ENCODE results near the gene NFU1.

NFU1 gene

GRCh38 chr2:69436938-69437750 lies at the start of gene NFU1:
Gene NFU1, minus strand, starts transcription at chr2:69437435. Its CDS starts 13 bp downstream, at chr2:69437422.
- peak; percentile 96 for DNase-seq

- DNase-seq, result no peak
These were observed 46.5 kb upstream of the NFU1 start for GRCh38 chr2:69483696-69484095.

DNA sequence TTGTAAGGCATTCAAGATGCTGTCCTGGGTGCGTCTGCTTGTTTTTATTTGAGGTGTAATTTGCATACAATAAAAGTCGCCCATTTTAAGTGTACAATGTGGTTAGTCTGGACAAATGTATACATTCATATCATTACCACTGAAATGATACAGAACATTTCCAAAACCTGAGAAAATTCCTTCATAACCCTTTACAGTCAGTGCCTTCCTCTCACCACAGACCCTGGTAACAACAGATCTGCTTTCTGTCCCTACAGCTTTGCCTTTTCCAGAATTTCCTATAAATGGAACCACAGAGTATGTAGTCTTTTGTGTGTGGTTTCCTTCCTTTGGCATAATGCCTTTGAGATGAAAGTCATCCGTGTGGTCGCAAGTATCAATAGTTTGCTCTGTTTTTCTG lies 45.8 kb upstream of the NFU1 start:
- DNase-seq, result no peak

GRCh38 chr2:69482471-69482870 lies 45.2 kb upstream of the NFU1 start:
- DNase-seq, result no peak

- DNase-seq, result no peak
These were observed 44.2 kb upstream of the NFU1 start for GRCh38 chr2:69481421-69481820.

GRCh38 chr2:69477627-69478026 lies 40.4 kb upstream of the NFU1 start:
- DNase-seq, result no peak

- no peak for DNase-seq
These were observed 37.5 kb upstream of the NFU1 start for GRCh38 chr2:69474688-69475087.

DNA sequence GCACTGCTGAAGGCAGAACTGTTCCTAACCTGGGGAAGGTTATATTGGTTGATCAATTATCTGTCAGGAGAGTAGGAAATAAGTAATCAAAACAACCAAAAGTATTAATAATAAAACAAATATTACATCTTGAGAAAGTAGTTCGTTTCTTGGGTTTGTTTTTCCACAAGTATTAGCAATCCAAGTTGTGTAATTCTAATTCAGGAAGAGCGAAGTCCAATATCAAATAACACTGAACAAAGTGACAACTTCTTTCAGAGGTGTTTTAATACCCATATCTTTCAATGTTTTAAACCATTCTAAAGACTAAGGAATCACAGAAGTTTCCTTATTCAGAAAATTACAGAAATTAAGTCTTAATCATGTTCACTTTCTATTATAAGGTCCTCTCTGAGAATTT lies 34.6 kb upstream of the NFU1 start:
- no peak for DNase-seq

GRCh38 chr2:69470911-69471310 lies 33.7 kb upstream of the NFU1 start:
- no peak for DNase-seq

DNA sequence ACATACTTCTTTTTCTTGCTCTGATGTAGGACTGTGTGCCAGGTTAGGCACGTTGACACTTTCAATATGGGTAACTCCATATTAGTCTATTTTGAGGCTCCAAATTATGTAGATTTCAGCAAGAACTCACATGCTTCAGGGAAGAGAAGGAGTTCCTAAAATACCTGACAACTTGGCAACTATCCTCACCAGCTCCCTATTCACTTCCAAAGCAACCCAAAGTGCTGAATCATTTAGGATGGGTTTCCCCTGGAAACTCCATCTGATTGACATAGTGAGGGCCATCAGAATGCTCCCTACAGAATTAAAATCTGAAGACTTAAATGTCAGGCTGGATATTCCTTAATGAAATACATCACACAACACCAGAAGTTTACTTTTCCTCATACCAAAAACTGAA lies 32.5 kb upstream of the NFU1 start:
- no peak for DNase-seq

GRCh38 chr2:69469375-69469774 lies 32.1 kb upstream of the NFU1 start:
- no peak for DNase-seq

- no peak for DNase-seq
These were observed 29.5 kb upstream of the NFU1 start for GRCh38 chr2:69466728-69467127.

GRCh38 chr2:69465513-69466456 lies 28.6 kb upstream of the NFU1 start:
- DNase-seq, result peak; percentile 35

GRCh38 chr2:69464575-69464974 lies 27.3 kb upstream of the NFU1 start:
- no peak for DNase-seq

- no peak for DNase-seq
These were observed 25.5 kb upstream of the NFU1 start for GRCh38 chr2:69462780-69463179.

- no peak for DNase-seq
These were observed 24.2 kb upstream of the NFU1 start for GRCh38 chr2:69461404-69461803.

DNA sequence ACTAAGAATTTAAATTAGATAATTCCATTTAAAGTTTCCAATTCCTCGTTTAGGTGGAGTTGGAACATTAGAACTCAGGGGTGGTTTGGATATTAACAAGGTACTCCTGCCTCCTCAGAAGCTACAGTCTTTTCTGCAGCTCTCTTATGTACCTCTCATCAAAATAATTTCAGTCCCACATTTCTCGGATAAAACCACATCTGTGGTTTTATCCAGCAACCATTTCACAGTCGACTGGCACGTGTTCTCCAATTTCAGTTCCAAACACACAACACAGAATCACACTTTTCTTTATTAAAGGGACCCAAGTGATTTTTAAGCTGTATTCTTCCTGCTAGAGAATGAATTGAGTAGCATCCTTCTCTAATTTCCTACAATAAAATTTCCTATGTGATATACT lies 22.7 kb upstream of the NFU1 start:
- no peak for DNase-seq

- DNase-seq, result no peak
These were observed 19.8 kb upstream of the NFU1 start for GRCh38 chr2:69456950-69457445.

DNA sequence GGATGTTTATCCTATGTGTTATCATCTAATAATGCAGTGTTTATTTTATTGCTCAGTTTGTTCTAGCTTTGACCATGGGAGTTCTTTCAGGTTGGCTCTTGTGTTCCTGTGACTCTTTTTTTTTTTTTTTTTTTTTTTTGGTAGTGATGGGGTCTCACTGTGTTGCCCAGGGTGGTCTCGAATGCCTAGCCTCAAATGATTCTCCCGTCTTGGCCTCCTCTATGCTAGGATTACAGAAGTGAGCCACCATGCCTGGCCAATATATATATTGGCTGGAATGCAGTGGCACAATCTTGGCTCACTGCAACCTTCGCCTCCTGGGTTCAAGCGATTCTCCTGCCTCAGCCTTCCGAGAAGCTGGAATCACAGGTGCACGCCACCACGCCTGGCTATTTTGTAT lies 18.9 kb upstream of the NFU1 start:
- no peak for DNase-seq

GRCh38 chr2:69454976-69455375 lies 17.7 kb upstream of the NFU1 start:
- no peak for DNase-seq

DNA sequence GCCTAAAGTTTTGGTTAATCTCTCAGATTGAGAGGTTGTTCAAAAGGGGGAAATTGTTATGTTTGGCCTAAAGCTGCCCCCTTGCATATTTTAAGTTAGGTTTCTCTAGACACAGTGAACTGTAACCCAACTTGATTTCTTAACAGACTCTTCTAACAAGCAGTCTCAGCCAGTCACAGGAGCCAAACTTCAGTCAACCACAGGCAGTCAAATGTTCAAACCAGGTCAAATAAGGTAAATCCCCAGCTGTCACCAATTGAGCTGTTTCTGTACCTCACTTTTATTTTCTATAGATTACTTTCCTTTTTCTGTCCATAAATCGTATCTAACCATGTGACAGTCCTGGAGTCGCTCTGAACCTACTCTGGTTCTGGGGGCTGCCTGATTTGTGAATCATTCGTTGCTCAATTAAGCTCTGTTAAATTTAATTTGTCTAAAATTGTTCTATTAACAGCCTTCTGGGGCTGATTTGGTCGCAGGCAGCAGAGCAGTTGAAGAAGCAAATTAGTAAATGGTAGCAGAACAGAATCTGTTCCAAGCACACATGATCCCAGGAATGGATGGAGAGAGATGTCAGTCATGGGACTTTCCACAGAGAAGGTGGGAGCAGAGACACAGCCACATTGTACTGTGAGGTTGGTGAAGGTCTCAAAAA lies 16.4 kb upstream of the NFU1 start:
- no peak for DNase-seq

DNA sequence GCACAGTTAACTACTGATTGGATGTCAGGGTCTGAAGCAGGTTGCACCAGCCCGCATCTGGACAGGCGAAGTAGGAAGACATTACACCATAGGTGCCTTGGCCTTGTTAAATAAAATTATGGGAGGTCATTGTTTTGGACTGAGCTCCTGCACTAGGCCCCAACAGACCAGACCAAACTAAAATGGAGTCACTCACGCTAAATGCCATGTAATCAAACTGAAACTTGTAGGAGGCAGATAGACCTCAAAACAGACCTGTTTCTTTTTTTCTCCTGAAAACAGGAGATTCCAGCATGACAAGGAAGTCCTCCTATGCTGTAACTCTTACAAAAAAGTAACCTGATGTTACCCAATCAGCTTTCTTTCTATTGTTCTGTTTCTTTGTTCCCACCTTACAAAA lies 15.5 kb upstream of the NFU1 start:
- DNase-seq, result no peak

- DNase-seq, result no peak
These were observed 13.6 kb upstream of the NFU1 start for GRCh38 chr2:69450735-69451416.
